C4-2B (cell line): ENCODE measurements around the gene CHCHD6.

Experiments
- CTCF ChIP-seq: fragments of 450-650 bp; conservative IDR thresholded peaks from 2 replicates; pipeline ENCODE4 v1.5.1; 2017; ENCODE audit warnings: mild to moderate bottlenecking
- ZFX ChIP-seq: fragments of 450-650 bp; IDR thresholded peaks from 2 replicates; pipeline ENCODE4 v1.6.1; 2017

GRCh38 chr3:126692858-126693257 lies 11.2 kb upstream of the CHCHD6 start:
- peak; percentile 8; the same call in 1 of the 2 replicates for TF ChIP-seq CTCF
- no peak for TF ChIP-seq ZFX
